K562 (cell line): ENCODE results near the gene OR6S1. TPM values are rescaled to one million over a fixed set of nuclear protein-coding genes. Genes with fewer than 3 reads are reported as not detected.

ENCODE experiments used
- ATAC-seq: fragments of 200-7000 bp; cut with Tn5 transposase; 3 replicates; pipeline ENCODE4 v1.9.1; 2020; ENCODE audit warnings: moderate library complexity
- BruUV-seq: library from RNA; stranded (reverse); fragments of 400-500 nt; replicated peaks from 2 replicates; lab custom pipeline; 2021; lab: Mats Ljungman, UMichigan
- CTCF ChIA-PET: fragments of 300-600 bp; formaldehyde crosslinking; extraction: SDS; loops from one replicate; lab custom pipeline; 2021; ENCODE audit warnings: low intra/inter-chr PET ratio; lab: Yijun Ruan, JAX
- POLR2A ChIA-PET: fragments of 300-600, 350-650 bp; sonication (Branson Sonifier 250); formaldehyde crosslinking; extraction: SDS; loops from one replicate; lab custom pipeline; 2021; ENCODE audit warnings: antibody characterized with exemption, inconsistent platforms; lab: Yijun Ruan, JAX
- DNase-seq, 4 experiments: peaks; one replicate each; pipeline versions ENCODE4 v3.0.0 to v3.0.0-alpha.2; 2011 to 2018; ENCODE audit warnings: low spot score in 3 of 4, mixed read lengths in 3 of 4; ENCODE audit errors: extremely low read depth in 1 of 4
- FAIRE-seq: peaks from 2 replicates; lab custom pipeline; 2011; peaks lifted over from hg19 to GRCh38; lab: Jason Lieb, UNC
- H2AFZ ChIP-seq: 2 replicates; pipeline ENCODE4 v1.6.0; 2011; ENCODE audit warnings: low read depth, low read length, control low read depth, inconsistent platforms
- H3K27ac ChIP-seq: fragments of 200-600 bp; 3 replicates; pipeline ENCODE4 v1.8.0; 2011; ENCODE audit warnings: low read depth, mild to moderate bottlenecking, control low read depth, inconsistent platforms, low read length, moderate library complexity, mixed read lengths; ENCODE audit errors: extremely low read depth
- H3K27me3 ChIP-seq, 2 experiments: fragments of 300-600 bp in 1 of 2; 2 replicates in 1 of 2; 3 replicates in 1 of 2; pipeline versions ENCODE4 v1.6.0 to v1.8.0; 2011; ENCODE audit warnings: inconsistent platforms in 2 of 2, low read length in 2 of 2, mild to moderate bottlenecking in 1 of 2, mixed read lengths in 1 of 2, moderate library complexity in 1 of 2; ENCODE audit not compliant: control insufficient read depth in 2 of 2, insufficient read depth in 2 of 2
- H3K36me3 ChIP-seq: fragments of 300-600 bp; 3 replicates; pipeline ENCODE4 v1.8.0; 2011; ENCODE audit warnings: mild to moderate bottlenecking, low read length, inconsistent platforms; ENCODE audit not compliant: control insufficient read depth, insufficient read depth
- H3K4me1 ChIP-seq, 2 experiments: fragments of 200-600 bp in 1 of 2; replicated peaks in 1 of 2; 2 replicates in 1 of 2; 3 replicates in 1 of 2; pipeline versions ENCODE4 v1.5.1 to v1.8.0; 2011; ENCODE audit warnings: inconsistent platforms in 2 of 2, low read length in 2 of 2, mild to moderate bottlenecking in 1 of 2, mixed read lengths in 1 of 2, moderate library complexity in 1 of 2; ENCODE audit not compliant: control insufficient read depth in 2 of 2, insufficient read depth in 2 of 2
- H3K4me2 ChIP-seq: 2 replicates; pipeline ENCODE4 v1.6.1; 2011; ENCODE audit warnings: low read length, control low read depth, inconsistent platforms, mixed read lengths; ENCODE audit not compliant: insufficient read depth
- H3K4me3 ChIP-seq: fragments of 200-600 bp; sonication (generic), shearing (Covaris generic); 2 replicates; pipeline ENCODE4 v1.5.1; 2016; ENCODE audit warnings: control low read depth, inconsistent platforms
- H3K79me2 ChIP-seq: fragments of 200-600 bp; 3 replicates; pipeline ENCODE4 v1.8.0; 2011; ENCODE audit warnings: low read length, inconsistent platforms; ENCODE audit not compliant: control insufficient read depth, insufficient read depth
- H3K9ac ChIP-seq, 2 experiments: 2 replicates each; pipeline versions ENCODE4 v1.6.0 to v1.6.1; 2011; ENCODE audit warnings: low read depth in 2 of 2, low read length in 2 of 2, control low read depth in 1 of 2, inconsistent platforms in 1 of 2, mild to moderate bottlenecking in 1 of 2, mixed read lengths in 1 of 2; ENCODE audit not compliant: insufficient read depth in 1 of 2
- H3K9me1 ChIP-seq: one replicate; pipeline ENCODE4 v1.6.0; 2011; ENCODE audit warnings: inconsistent platforms, mild to moderate bottlenecking, low read length, moderate library complexity; ENCODE audit not compliant: control insufficient read depth, insufficient read depth
- H3K9me3 ChIP-seq: replicated peaks from 2 replicates; pipeline ENCODE4 v1.5.1; 2011; ENCODE audit warnings: low read depth, low read length, inconsistent platforms; ENCODE audit not compliant: control insufficient read depth, insufficient read depth
- H4K20me1 ChIP-seq: replicated peaks from 2 replicates; pipeline ENCODE4 v1.6.1; 2011; ENCODE audit warnings: low read length, inconsistent platforms, mixed read lengths; ENCODE audit not compliant: control insufficient read depth, insufficient read depth
- ELF1 ChIP-seq: fragments of 200-800 bp; sonication (Bioruptor generic); IDR thresholded peaks from 2 replicates; pipeline ENCODE4 v1.6.1; 2016; ENCODE audit warnings: missing genetic modification characterization, missing compliant biosample characterization
- ELF2 ChIP-seq: fragments of 250-450 bp; sonication (Bioruptor Pico); IDR thresholded peaks from 2 replicates; pipeline ENCODE4 v1.5.0; 2021; ENCODE audit warnings: mild to moderate bottlenecking
- KAT8 ChIP-seq: fragments of 450-650 bp; IDR thresholded peaks from 2 replicates; pipeline ENCODE4 v1.6.1; 2016; ENCODE audit warnings: low read depth, mild to moderate bottlenecking
- MCM5 ChIP-seq: fragments of 450-650 bp; IDR thresholded peaks from 2 replicates; pipeline ENCODE4 v1.6.1; 2016; ENCODE audit warnings: low read depth
- NCOA2 ChIP-seq, 2 experiments: fragments of 450-650 bp; IDR thresholded peaks; 2 replicates each; pipeline ENCODE4 v1.6.1; 2018; ENCODE audit warnings: mild to moderate bottlenecking in 2 of 2, moderate library complexity in 1 of 2; ENCODE audit not compliant: partially characterized antibody in 2 of 2
- PHF8 ChIP-seq: fragments of 200-600 bp; sonication (generic); IDR thresholded peaks from 2 replicates; pipeline ENCODE4 v1.6.1; 2012; ENCODE audit warnings: mixed run types, mild to moderate bottlenecking, inconsistent platforms, low read length, moderate library complexity, borderline replicate concordance
- RREB1 ChIP-seq: fragments of 250-450 bp; sonication (Bioruptor Pico); IDR thresholded peaks from 2 replicates; pipeline ENCODE4 v1.4.0; 2020
- SIN3A ChIP-seq, 2 experiments: fragments of 150-350 bp in 1 of 2; IDR thresholded peaks; 2 replicates each; pipeline ENCODE4 v1.6.1; 2011 to 2016; ENCODE audit warnings: borderline replicate concordance in 2 of 2, low read depth in 2 of 2, low read length in 2 of 2, mild to moderate bottlenecking in 2 of 2, moderate library complexity in 2 of 2; ENCODE audit not compliant: control insufficient read depth in 1 of 2
- SLC30A9 ChIP-seq: fragments of 250-450 bp; sonication (Bioruptor Pico); IDR thresholded peaks from 2 replicates; pipeline ENCODE4 v1.8.0; 2022; ENCODE audit warnings: mild to moderate bottlenecking, moderate library complexity
- TGIF2 ChIP-seq: sonication (generic); formaldehyde crosslinking; IDR thresholded peaks from 2 replicates; pipeline ENCODE4 v1.8.1; 2022; ENCODE audit warnings: mild to moderate bottlenecking, missing genetic modification reagents, moderate library complexity
- WGBS: fragments of 100-300 bp; shearing (Covaris generic); methylation state at CpG from one replicate; pipeline ENCODE4 v1.1.6; 2016; ENCODE audit warnings: low coverage, mixed read lengths; ENCODE audit not compliant: insufficient coverage; ENCODE audit errors: missing lambda C conversion rate; 5-methylcytosine and 5-hydroxymethylcytosine counted together
- in situ Hi-C: fragments of 300-500 bp; cut with MboI; formaldehyde crosslinking; loops from 4 replicates; pipeline ENCODE4 v1.15.0; 2018; ENCODE audit warnings: inconsistent platforms, mixed read lengths
- intact Hi-C: fragments of 100-400 bp; cut with micrococcal nuclease; formaldehyde crosslinking; loops from 2 replicates; pipeline ENCODE4 v1.14.2; 2022
- polyA plus RNA-seq, 8 experiments: library from polyadenylated mRNA; depleted of rRNA in 4 of 8; stranded (reverse) in 5 of 8; unstranded in 3 of 8; fragments of >200 nt; fragmentation: Nextera tagmentation in 2 of 8; fragmentation: Illumina TruSeq in 1 of 8; extraction: Ambion mirVana in 2 of 8; extraction: Trizol in 1 of 8; gene quantifications; 2 replicates each; pipeline versions ENCODE4 v1.2.1 to v1.2.3, GENCODE V29; 2011 to 2014; ENCODE audit warnings: inconsistent platforms in 1 of 8, missing spikeins in 1 of 8
- total RNA-seq, 7 experiments: library from RNA; depleted of rRNA in 6 of 7; stranded (reverse); fragments of >200 nt in 6 of 7; fragmentation: Illumina TruSeq in 2 of 7; extraction: Trizol in 2 of 7; gene quantifications; 2 replicates each; pipeline versions ENCODE4 v1.2.1 to v1.2.3, GENCODE V29; 2011 to 2021; ENCODE audit warnings: low replicate concordance in 1 of 7

OR6S1 gene
- total and polyA plus RNA-seq, 9 of the 15 experiments (the other 6 are each of a cell fraction or from before 2014, with no cell fraction given) = not detected

- ChIA-PET CTCF (no interaction called here), POLR2A (no interaction called here)
- no peak overlapping the region for H3K4me2 ChIP-seq
- intact Hi-C loops = no loop called here
- no peaks in the 10 kb centered on the region for H3K27me3 ChIP-seq
- no peaks in the 10 kb centered on the region for H3K36me3 ChIP-seq
- peaks cover 3 to 13% of the 10 kb centered on the region in 2 experiments; a peak in 2 of 5 replicates for H3K4me1 ChIP-seq
- WGBS = 56% methylated on average over 5 of the region's 5 CpGs
- H3K9me3 ChIP-seq = no peaks in the 10 kb centered on the region
- H3K27ac ChIP-seq = no peak overlapping the region
- no peak for DNase-seq
- no peak overlapping the region for H3K9ac ChIP-seq
- no peak overlapping the region for H3K4me3 ChIP-seq
- TF ChIP-seq TGIF2 (CRISPR knock-in tag) (no peak), RREB1 (no peak), PHF8 (no peak), NCOA2 (IDR thresholded peaks at IDR 0.05; ENCODE audit: partially characterized antibody in 2 of 2) (no peak), SIN3A (IDR thresholded peaks at IDR 0.05; ENCODE audit: borderline replicate concordance in 2 of 2, control insufficient read depth in 1 of 2, low read depth in 2 of 2, low read length in 2 of 2) (no peak), KAT8 (no peak), SLC30A9 (CRISPR knock-in tag) (no peak), ELF2 (CRISPR knock-in tag) (no peak), MCM5 (no peak), ELF1 (no peak)
- no peak for ATAC-seq
- H3K79me2 ChIP-seq = no peaks in the 10 kb centered on the region
- no peak overlapping the region for H2AFZ ChIP-seq
- FAIRE-seq = no peak
- no TSS peak for BruUV-seq
- no peaks in the 10 kb centered on the region for H3K9me1 ChIP-seq
- peaks cover 6% of the 10 kb centered on the region; the same call in 1 of the 2 replicates for H4K20me1 ChIP-seq
- in situ Hi-C loops = no loop called here
Measured at GRCh38 chr14:20687362-20688166, 46.1 kb upstream of the OR6S1 start.
